Measurements from ENCODE around the gene LRG1. TPM values are rescaled to one million over a fixed set of nuclear protein-coding genes. Genes with fewer than 3 reads are reported as not detected.

The LRG1 gene
- total and polyA plus RNA-seq, 3 experiments from 2014 or later: 0.06 TPM; not detected in 2

GRCh38 chr19:4578552-4579248, 38.9 kb upstream of the LRG1 start:
- H3K36me3 ChIP-seq (ENCODE audit: insufficient read depth, low read length): no peaks in the 10 kb centered on the region
- peaks cover 9 to 12% (median 9%) of the 10 kb centered on the region in 3 donors for H3K4me1 Mint-ChIP-seq
- POLR2A ChIA-PET: no interaction called here

GRCh38 chr19:4577020-4577782, 37.4 kb upstream of the LRG1 start:
- H3K27ac ChIP-seq (ENCODE audit: low read depth, low read length): no peak overlapping the region
- Mint-ChIP-seq H3K4me1 (peaks cover 4 to 5% (median 5%) of the 10 kb centered on the region in 3 donors), H3K27me3 (peaks cover 33 to 50% of the 10 kb centered on the region in 2 donors), H3K36me3 (no peaks in the 10 kb centered on the region), H3K4me3 (no peak overlapping the region), H3K9me3 (no peaks in the 10 kb centered on the region), H3K27ac (no peak overlapping the region)
- no peak for DNase-seq
- ChIA-PET POLR2A (no interaction called here), CTCF (interaction anchor here (1.3 to 3.7 kb wide), 7 partner anchors 11 to 214 kb away, joined by 3 to 44 read pairs (median 4); partner anchors contain the start of genes FEM1A and TNFAIP8L1)
- no peaks in the 10 kb centered on the region for H3K36me3 ChIP-seq (ENCODE audit: insufficient read depth, low read length)
- no peak overlapping the region for H3K4me3 ChIP-seq (ENCODE audit: low read length)
- no peaks in the 10 kb centered on the region for H3K9me3 ChIP-seq (ENCODE audit: low read length)
- no peaks in the 10 kb centered on the region for H3K4me1 ChIP-seq (ENCODE audit: insufficient read depth, low read length)
- H3K27me3 ChIP-seq (ENCODE audit: insufficient read depth, low read length, poor library complexity, severe bottlenecking): peaks cover 20% of the 10 kb centered on the region

More at GRCh38 chr19:4578552-4579248, 38.9 kb upstream of the LRG1 start:
- H3K4me3 ChIP-seq (ENCODE audit: low read length): no peak overlapping the region
- no peak overlapping the region for H3K27ac ChIP-seq (ENCODE audit: low read depth, low read length)
- H3K4me1 ChIP-seq (ENCODE audit: insufficient read depth, low read length): no peaks in the 10 kb centered on the region
- Mint-ChIP-seq H3K9me3 (no peaks in the 10 kb centered on the region), H3K27me3 (peaks cover 41 to 56% of the 10 kb centered on the region in 2 donors), H3K36me3 (no peaks in the 10 kb centered on the region), H3K27ac (peak overlapping the region in 1 of 8 donors; percentile 33), H3K4me3 (no peak overlapping the region)
- peaks cover 29% of the 10 kb centered on the region for H3K27me3 ChIP-seq (ENCODE audit: insufficient read depth, low read length, poor library complexity, severe bottlenecking)
- DNase-seq: no peak
- no peaks in the 10 kb centered on the region for H3K9me3 ChIP-seq (ENCODE audit: low read length)
- CTCF ChIA-PET: interaction anchor here (2.4 to 3.7 kb wide), 2 partner anchors 57 to 58 kb away, joined by 9 to 44 read pairs; no protein-coding TSS in a partner anchor

GRCh38 chr19:4576016-4576933, 36.4 kb upstream of the LRG1 start:
- H3K4me1 ChIP-seq (ENCODE audit: insufficient read depth, low read length): no peaks in the 10 kb centered on the region
- H3K27ac ChIP-seq (ENCODE audit: low read depth, low read length): no peak overlapping the region
- DNase-seq: peak; percentile 40 to 79 (median 55)
- no peak overlapping the region for H3K4me3 Mint-ChIP-seq
- H3K9me3 ChIP-seq (ENCODE audit: low read length): no peaks in the 10 kb centered on the region
- no peaks in the 10 kb centered on the region for H3K36me3 ChIP-seq (ENCODE audit: insufficient read depth, low read length)
- no peak overlapping the region for H3K4me3 ChIP-seq (ENCODE audit: low read length)
- no peaks in the 10 kb centered on the region for H3K9me3 Mint-ChIP-seq
- ChIA-PET POLR2A (interaction anchor here (0.6 to 0.8 kb wide), 2 partner anchors 47 to 59 kb away, joined by 3 to 5 read pairs; no protein-coding TSS in a partner anchor), CTCF (interaction anchor here (1.3 to 3.7 kb wide), 6 partner anchors 10 to 215 kb away, joined by 3 to 44 read pairs (median 8); partner anchors contain the start of genes FEM1A and TNFAIP8L1)
- H3K27me3 ChIP-seq (ENCODE audit: insufficient read depth, low read length, poor library complexity, severe bottlenecking): peaks cover 15% of the 10 kb centered on the region
- no peak overlapping the region for H3K27ac Mint-ChIP-seq
- no peaks in the 10 kb centered on the region for H3K4me1 Mint-ChIP-seq
- no peaks in the 10 kb centered on the region for H3K36me3 Mint-ChIP-seq
- H3K27me3 Mint-ChIP-seq: peaks cover 28 to 45% of the 10 kb centered on the region in 2 donors

- Histone ChIP-seq H3K36me3 (ENCODE audit: insufficient read depth, low read length) (no peaks in the 10 kb centered on the region), H3K27ac (ENCODE audit: low read depth, low read length) (no peak overlapping the region), H3K9me3 (ENCODE audit: low read length) (no peaks in the 10 kb centered on the region), H3K4me3 (ENCODE audit: low read length) (no peak overlapping the region), H3K4me1 (ENCODE audit: insufficient read depth, low read length) (no peaks in the 10 kb centered on the region), H3K27me3 (ENCODE audit: insufficient read depth, low read length, poor library complexity, severe bottlenecking) (peaks cover 15% of the 10 kb centered on the region)
- Mint-ChIP-seq H3K27ac (peak overlapping the region in 1 of 8 donors; percentile 63), H3K9me3 (no peaks in the 10 kb centered on the region), H3K4me3 (no peak overlapping the region), H3K4me1 (no peaks in the 10 kb centered on the region), H3K36me3 (no peaks in the 10 kb centered on the region), H3K27me3 (peaks cover 28 to 47% of the 10 kb centered on the region in 2 donors)
- no peak for DNase-seq
- ChIA-PET POLR2A (no interaction called here), CTCF (interaction anchor here (1.3 to 3.7 kb wide), 4 partner anchors 9 to 216 kb away, joined by 4 to 44 read pairs (median 14); partner anchors contain the start of gene FEM1A)
Measured at GRCh38 chr19:4575267-4576015, 35.6 kb upstream of the LRG1 start.

GRCh38 chr19:4573682-4574081, 33.8 kb upstream of the LRG1 start:
- Histone ChIP-seq H3K9me3 (ENCODE audit: low read length) (no peaks in the 10 kb centered on the region), H3K27ac (ENCODE audit: low read depth, low read length) (no peak overlapping the region), H3K4me3 (ENCODE audit: low read length) (no peak overlapping the region), H3K36me3 (ENCODE audit: insufficient read depth, low read length) (no peaks in the 10 kb centered on the region), H3K27me3 (ENCODE audit: insufficient read depth, low read length, poor library complexity, severe bottlenecking) (peaks cover 8% of the 10 kb centered on the region), H3K4me1 (ENCODE audit: insufficient read depth, low read length) (no peaks in the 10 kb centered on the region)
- H3K27ac Mint-ChIP-seq: no peak overlapping the region
- DNase-seq: no peak
- H3K36me3 Mint-ChIP-seq: no peaks in the 10 kb centered on the region
- no peaks in the 10 kb centered on the region for H3K4me1 Mint-ChIP-seq
- H3K9me3 Mint-ChIP-seq: no peaks in the 10 kb centered on the region
- ChIA-PET CTCF (interaction anchor here (0.7 to 3.9 kb wide), 2 partner anchors 19 to 63 kb away, joined by 3 to 21 read pairs; no protein-coding TSS in a partner anchor), POLR2A (interaction anchor here (0.7 kb wide), 2 partner anchors 55 to 191 kb away, joined by 3 to 7 read pairs; no protein-coding TSS in a partner anchor)
- H3K4me3 Mint-ChIP-seq: no peak overlapping the region
- H3K27me3 Mint-ChIP-seq: peaks cover 22 to 34% of the 10 kb centered on the region in 2 donors

- H3K4me1 ChIP-seq (ENCODE audit: insufficient read depth, low read length): no peaks in the 10 kb centered on the region
- DNase-seq: no peak
- ChIA-PET CTCF (interaction anchor here (1.3 to 3.9 kb wide), 2 partner anchors 13 to 65 kb away, joined by 4 to 21 read pairs; no protein-coding TSS in a partner anchor), POLR2A (no interaction called here)
- H3K9me3 ChIP-seq (ENCODE audit: low read length): no peaks in the 10 kb centered on the region
- Mint-ChIP-seq H3K27ac (no peak overlapping the region), H3K4me3 (no peak overlapping the region), H3K9me3 (no peaks in the 10 kb centered on the region), H3K27me3 (peaks cover 17 to 26% of the 10 kb centered on the region in 2 donors), H3K4me1 (no peaks in the 10 kb centered on the region), H3K36me3 (no peaks in the 10 kb centered on the region)
- H3K27ac ChIP-seq (ENCODE audit: low read depth, low read length): no peak overlapping the region
- H3K4me3 ChIP-seq (ENCODE audit: low read length): no peak overlapping the region
- H3K36me3 ChIP-seq (ENCODE audit: insufficient read depth, low read length): no peaks in the 10 kb centered on the region
- H3K27me3 ChIP-seq (ENCODE audit: insufficient read depth, low read length, poor library complexity, severe bottlenecking): peaks cover 8% of the 10 kb centered on the region
Measured at GRCh38 chr19:4571305-4571917, 31.6 kb upstream of the LRG1 start.

GRCh38 chr19:4570916-4571304, 31.1 kb upstream of the LRG1 start:
- Mint-ChIP-seq H3K36me3 (no peaks in the 10 kb centered on the region), H3K4me3 (no peak overlapping the region), H3K27me3 (peaks cover 12 to 21% of the 10 kb centered on the region in 2 donors), H3K27ac (no peak overlapping the region), H3K4me1 (no peaks in the 10 kb centered on the region), H3K9me3 (no peaks in the 10 kb centered on the region)
- H3K4me3 ChIP-seq (ENCODE audit: low read length): no peak overlapping the region
- ChIA-PET POLR2A (no interaction called here), CTCF (interaction anchor here (1.3 to 3.9 kb wide), 2 partner anchors 12 to 66 kb away, joined by 4 to 21 read pairs; no protein-coding TSS in a partner anchor)
- peaks cover 8% of the 10 kb centered on the region for H3K27me3 ChIP-seq (ENCODE audit: insufficient read depth, low read length, poor library complexity, severe bottlenecking)
- no peak for DNase-seq
- H3K9me3 ChIP-seq (ENCODE audit: low read length): no peaks in the 10 kb centered on the region
- no peaks in the 10 kb centered on the region for H3K4me1 ChIP-seq (ENCODE audit: insufficient read depth, low read length)
- H3K36me3 ChIP-seq (ENCODE audit: insufficient read depth, low read length): no peaks in the 10 kb centered on the region
- no peak overlapping the region for H3K27ac ChIP-seq (ENCODE audit: low read depth, low read length)
